HFFc6 (cell line): ENCODE measurements around the gene DNTTIP2. TPM values are rescaled to one million over a fixed set of nuclear protein-coding genes. Genes with fewer than 3 reads are reported as not detected.
"Not testable (repeated sequence)": the region's sequence is repeated elsewhere in the genome, so short reads cannot be mapped to it uniquely, and the experiment has no call there.

Experiments
- DNase-seq: peaks from one replicate; pipeline ENCODE4 v3.0.0-alpha.2; 2018
- H3K27ac Mint-ChIP-seq: 2 replicates; pipeline ENCODE4 v1.8.0; 2020; ENCODE audit warnings: mild to moderate bottlenecking, mixed read lengths
- H3K27me3 Mint-ChIP-seq: 2 replicates; pipeline ENCODE4 v1.8.0; 2021; ENCODE audit warnings: mild to moderate bottlenecking, moderate library complexity, mixed read lengths; ENCODE audit not compliant: insufficient read depth
- H3K36me3 Mint-ChIP-seq: 2 replicates; pipeline ENCODE4 v1.8.0; 2021; ENCODE audit warnings: low read depth, mixed read lengths
- H3K4me1 Mint-ChIP-seq: 2 replicates; pipeline ENCODE4 v1.8.0; 2020; ENCODE audit warnings: low read depth, mixed read lengths
- H3K4me3 Mint-ChIP-seq: 2 replicates; pipeline ENCODE4 v1.8.0; 2020; ENCODE audit warnings: mild to moderate bottlenecking, moderate library complexity, mixed read lengths
- H3K9me3 Mint-ChIP-seq: 2 replicates; pipeline ENCODE4 v1.8.0; 2020; ENCODE audit warnings: mild to moderate bottlenecking, mixed read lengths
- CTCF ChIP-seq: fragments of 200-600 bp; sonication (generic); IDR thresholded peaks from 2 replicates; pipeline ENCODE4 v1.5.0; 2021; ENCODE audit warnings: antibody characterized with exemption, mild to moderate bottlenecking
- total RNA-seq, 6 experiments: library from RNA; stranded (reverse); fragmentation: NEBNext Ultra II Directional; extraction: Animal tissue kit (Norgen Biotek cat#: 25700); gene quantifications; 2 replicates in 1 of 6; 3 replicates in 5 of 6; pipeline ENCODE4 v1.2.3, GENCODE V29; 2021

DNTTIP2 gene
- total RNA-seq, 6 experiments from 2014 or later, result 51.8 to 65.7 (median 60.1) TPM

GRCh38 chr1:93876244-93876643 is 2.8 kb downstream of the DNTTIP2 start:
- peak overlapping the region; percentile 55 for H3K4me3 Mint-ChIP-seq
- peaks cover 45% of the 10 kb centered on the region for H3K4me1 Mint-ChIP-seq
- no peak for TF ChIP-seq CTCF
- peaks cover 58% of the 10 kb centered on the region for H3K36me3 Mint-ChIP-seq
- H3K27me3 Mint-ChIP-seq, result no peaks in the 10 kb centered on the region; the same call in 1 of the 2 replicates
- no peaks in the 10 kb centered on the region for H3K9me3 Mint-ChIP-seq
- DNase-seq, result no peak
- H3K27ac Mint-ChIP-seq, result peak overlapping the region; percentile 8; the same call in 1 of the 2 replicates

- H3K36me3 Mint-ChIP-seq, result peaks cover 64% of the 10 kb centered on the region
- peak; percentile 30 for DNase-seq
- H3K27ac Mint-ChIP-seq, result peak overlapping the region; percentile 4; the same call in 1 of the 2 replicates
- no peak overlapping the region for H3K4me3 Mint-ChIP-seq
- peaks cover 26% of the 10 kb centered on the region for H3K4me1 Mint-ChIP-seq
- TF ChIP-seq CTCF, result peak; percentile 75
- H3K9me3 Mint-ChIP-seq, result no peaks in the 10 kb centered on the region
- H3K27me3 Mint-ChIP-seq, result no peaks in the 10 kb centered on the region; the same call in 1 of the 2 replicates
These were observed 4.9 kb downstream of the DNTTIP2 start for GRCh38 chr1:93874025-93874651.

GRCh38 chr1:93871366-93871765 is 7.6 kb downstream of the DNTTIP2 start:
- no peak for TF ChIP-seq CTCF
- peaks cover 11% of the 10 kb centered on the region for H3K4me1 Mint-ChIP-seq
- H3K4me3 Mint-ChIP-seq, result no peak overlapping the region
- H3K9me3 Mint-ChIP-seq, result no peaks in the 10 kb centered on the region
- no peaks in the 10 kb centered on the region for H3K27me3 Mint-ChIP-seq
- DNase-seq, result no peak
- H3K36me3 Mint-ChIP-seq, result peaks cover 48% of the 10 kb centered on the region
- H3K27ac Mint-ChIP-seq, result no peak overlapping the region

GRCh38 chr1:93869653-93870052 is 9.4 kb downstream of the DNTTIP2 start:
- no peaks in the 10 kb centered on the region for H3K9me3 Mint-ChIP-seq
- no peak for TF ChIP-seq CTCF
- no peaks in the 10 kb centered on the region for H3K27me3 Mint-ChIP-seq
- H3K36me3 Mint-ChIP-seq, result peaks cover 40% of the 10 kb centered on the region
- no peak overlapping the region for H3K4me3 Mint-ChIP-seq
- no peak overlapping the region for H3K27ac Mint-ChIP-seq
- DNase-seq, result no peak
- peaks cover 14% of the 10 kb centered on the region for H3K4me1 Mint-ChIP-seq

- H3K36me3 Mint-ChIP-seq, result peaks cover 30% of the 10 kb centered on the region
- H3K27ac Mint-ChIP-seq, H3K4me1 Mint-ChIP-seq, H3K27me3 Mint-ChIP-seq, H3K4me3 Mint-ChIP-seq, H3K9me3 Mint-ChIP-seq, DNase-seq: not testable (repeated sequence)
These were observed 10.5 kb downstream of the DNTTIP2 start for GRCh38 chr1:93868492-93868891.

- Mint-ChIP-seq H3K27ac (no peak overlapping the region), H3K9me3 (no peaks in the 10 kb centered on the region), H3K4me3 (no peak overlapping the region), H3K36me3 (peaks cover 14% of the 10 kb centered on the region; the same call in 1 of the 2 replicates), H3K4me1 (peaks cover 7% of the 10 kb centered on the region), H3K27me3 (peaks cover 2% of the 10 kb centered on the region; the same call in 1 of the 2 replicates)
- no peak for DNase-seq
- TF ChIP-seq CTCF, result no peak
These were observed 13.8 kb downstream of the DNTTIP2 start for GRCh38 chr1:93865253-93865652.
